Calu3 (cell line): ENCODE results near the gene BDH1. TPM values are rescaled to one million over a fixed set of nuclear protein-coding genes. Genes with fewer than 3 reads are reported as not detected.
A peak's percentile ranks its signal among the peaks of the same experiment; 100 is the strongest.

Experiments used
- BruUV-seq: library from RNA; stranded (reverse); fragments of 400-500 nt; replicated peaks from 2 replicates; lab custom pipeline; 2021; lab: Mats Ljungman, UMichigan
- CTCF ChIA-PET: fragments of 300-600 bp; sonication (Branson Sonifier 250); formaldehyde crosslinking; loops from one replicate; lab custom pipeline; 2022; ENCODE audit warnings: antibody characterized with exemption; lab: Charles Lee
- DNase-seq: peaks from one replicate; pipeline ENCODE4 v3.0.0; 2022
- H3K27ac Mint-ChIP-seq: one replicate; pipeline ENCODE4 v1.8.0; 2022; ENCODE audit warnings: mixed read lengths; ENCODE audit not compliant: unreplicated experiment
- H3K27me3 Mint-ChIP-seq: one replicate; pipeline ENCODE4 v1.8.0; 2022; ENCODE audit warnings: mixed read lengths; ENCODE audit not compliant: unreplicated experiment
- H3K36me3 Mint-ChIP-seq: one replicate; pipeline ENCODE4 v1.8.0; 2022; ENCODE audit warnings: mild to moderate bottlenecking, moderate library complexity, mixed read lengths; ENCODE audit not compliant: insufficient read depth, unreplicated experiment
- H3K4me1 Mint-ChIP-seq: one replicate; pipeline ENCODE4 v1.8.0; 2022; ENCODE audit warnings: mild to moderate bottlenecking, low read depth, mixed read lengths; ENCODE audit not compliant: unreplicated experiment
- H3K4me3 Mint-ChIP-seq: one replicate; pipeline ENCODE4 v1.8.0; 2022; ENCODE audit warnings: mild to moderate bottlenecking, low read depth, moderate library complexity, mixed read lengths; ENCODE audit not compliant: unreplicated experiment
- H3K9me3 Mint-ChIP-seq: one replicate; pipeline ENCODE4 v1.8.0; 2022; ENCODE audit warnings: low read depth, mixed read lengths; ENCODE audit not compliant: unreplicated experiment
- CTCF ChIP-seq: fragments of 200-600 bp; IDR thresholded peaks from one replicate; pipeline ENCODE4 v1.8.0; 2022; ENCODE audit warnings: antibody characterized with exemption; ENCODE audit not compliant: unreplicated experiment
- intact Hi-C: fragments of 100-400 bp; cut with micrococcal nuclease; formaldehyde crosslinking; loops from one replicate; pipeline ENCODE4 v1.10.0; 2022; ENCODE audit not compliant: unreplicated experiment
- total RNA-seq: library from RNA; stranded (reverse); gene quantifications from 2 replicates; pipeline ENCODE4 v1.2.3, GENCODE V29; 2022

Gene BDH1
- total RNA-seq, 1 experiment from 2014 or later, result 49.0 TPM

- Mint-ChIP-seq H3K4me3 (no peak overlapping the region), H3K9me3 (no peaks in the 10 kb centered on the region), H3K27ac (no peak overlapping the region), H3K36me3 (peaks cover 14% of the 10 kb centered on the region), H3K4me1 (peaks cover 10% of the 10 kb centered on the region), H3K27me3 (no peaks in the 10 kb centered on the region)
- no TSS peak for BruUV-seq
- TF ChIP-seq CTCF, result no peak
- intact Hi-C loops, result no loop called here
- CTCF ChIA-PET, result interaction anchor here (0.7 kb wide), 1 partner anchor 80 kb away, joined by 3 read pairs; no protein-coding TSS in a partner anchor
- no peak for DNase-seq
Measured at GRCh38 chr3:197600796-197601565, 45.2 kb upstream of the BDH1 start.

GRCh38 chr3:197599089-197599765, 43.5 kb upstream of the BDH1 start:
- intact Hi-C loops, result no loop called here
- Mint-ChIP-seq H3K4me1 (peaks cover 10% of the 10 kb centered on the region), H3K9me3 (no peaks in the 10 kb centered on the region), H3K27me3 (no peaks in the 10 kb centered on the region), H3K36me3 (peaks cover 13% of the 10 kb centered on the region), H3K27ac (no peak overlapping the region), H3K4me3 (no peak overlapping the region)
- BruUV-seq, result no TSS peak
- CTCF ChIA-PET, result interaction anchor here (0.6 to 1.4 kb wide), 3 partner anchors 11 to 113 kb away, joined by 3 to 5 read pairs (median 3); no protein-coding TSS in a partner anchor
- peak; percentile 72 for DNase-seq
- TF ChIP-seq CTCF, result peak; percentile 80

- Mint-ChIP-seq H3K27ac (no peak overlapping the region), H3K4me1 (peaks cover 10% of the 10 kb centered on the region), H3K36me3 (peaks cover 7% of the 10 kb centered on the region), H3K4me3 (no peak overlapping the region), H3K27me3 (no peaks in the 10 kb centered on the region), H3K9me3 (no peaks in the 10 kb centered on the region)
- no peak for DNase-seq
- CTCF ChIA-PET, result interaction anchor here (1.4 kb wide), 1 partner anchor 12 kb away, joined by 3 read pairs; no protein-coding TSS in a partner anchor
- intact Hi-C loops, result no loop called here
- no peak for TF ChIP-seq CTCF
- BruUV-seq, result no TSS peak
Measured at GRCh38 chr3:197598404-197598980, 42.7 kb upstream of the BDH1 start.

- peaks cover 7% of the 10 kb centered on the region for H3K36me3 Mint-ChIP-seq
- CTCF ChIA-PET, result no interaction called here
- no TSS peak for BruUV-seq
- no peak overlapping the region for H3K4me3 Mint-ChIP-seq
- no peaks in the 10 kb centered on the region for H3K9me3 Mint-ChIP-seq
- no peak for DNase-seq
- H3K4me1 Mint-ChIP-seq, result peaks cover 10% of the 10 kb centered on the region
- H3K27me3 Mint-ChIP-seq, result no peaks in the 10 kb centered on the region
- intact Hi-C loops, result no loop called here
- no peak overlapping the region for H3K27ac Mint-ChIP-seq
- no peak for TF ChIP-seq CTCF
Measured at GRCh38 chr3:197597335-197597734, 41.6 kb upstream of the BDH1 start.
